K562 (cell line): ENCODE measurements around the gene BIRC6. TPM values are rescaled to one million over a fixed set of nuclear protein-coding genes. Genes with fewer than 3 reads are reported as not detected.

Source experiments
- CREB1 ChIP-seq, 2 experiments: sonication (generic) in 1 of 2; formaldehyde crosslinking in 1 of 2; IDR thresholded peaks; 2 replicates each; pipeline versions ENCODE4 v1.6.1 to v1.8.0; 2012 to 2022; ENCODE audit warnings: inconsistent platforms in 1 of 2, mild to moderate bottlenecking in 1 of 2, missing genetic modification reagents in 1 of 2, moderate library complexity in 1 of 2
- NBN ChIP-seq: fragments of 450-650 bp; IDR thresholded peaks from 2 replicates; pipeline ENCODE4 v1.6.1; 2016; ENCODE audit warnings: low read depth, mild to moderate bottlenecking
- NFIC ChIP-seq: fragments of 450-650 bp; IDR thresholded peaks from 2 replicates; pipeline ENCODE4 v1.6.1; 2017; ENCODE audit warnings: mild to moderate bottlenecking, inconsistent platforms
- PHF20 ChIP-seq: fragments of 450-650 bp; IDR thresholded peaks from 2 replicates; pipeline ENCODE4 v1.6.1; 2018; ENCODE audit not compliant: partially characterized antibody
- RFX7 ChIP-seq: fragments of 250-450 bp; sonication (Bioruptor Pico); IDR thresholded peaks from 2 replicates; pipeline ENCODE4 v1.5.1; 2021; ENCODE audit warnings: mild to moderate bottlenecking
- TGIF2 ChIP-seq: sonication (generic); formaldehyde crosslinking; IDR thresholded peaks from 2 replicates; pipeline ENCODE4 v1.8.1; 2022; ENCODE audit warnings: mild to moderate bottlenecking, missing genetic modification reagents, moderate library complexity
- ZNF133 ChIP-seq: fragments of 250-450 bp; sonication (Bioruptor Pico); IDR thresholded peaks from 2 replicates; pipeline ENCODE4 v1.4.0; 2020; ENCODE audit warnings: mild to moderate bottlenecking
- polyA plus RNA-seq, 8 experiments: library from polyadenylated mRNA; depleted of rRNA in 4 of 8; stranded (reverse) in 5 of 8; unstranded in 3 of 8; fragments of >200 nt; fragmentation: Nextera tagmentation in 2 of 8; fragmentation: Illumina TruSeq in 1 of 8; extraction: Ambion mirVana in 2 of 8; extraction: Trizol in 1 of 8; gene quantifications; 2 replicates each; pipeline versions ENCODE4 v1.2.1 to v1.2.3, GENCODE V29; 2011 to 2014; ENCODE audit warnings: inconsistent platforms in 1 of 8, missing spikeins in 1 of 8
- total RNA-seq, 7 experiments: library from RNA; depleted of rRNA in 6 of 7; stranded (reverse); fragments of >200 nt in 6 of 7; fragmentation: Illumina TruSeq in 2 of 7; extraction: Trizol in 2 of 7; gene quantifications; 2 replicates each; pipeline versions ENCODE4 v1.2.1 to v1.2.3, GENCODE V29; 2011 to 2021; ENCODE audit warnings: low replicate concordance in 1 of 7
- TF ChIP-seq, protein P1 (sequence below): sonication (generic); formaldehyde crosslinking; IDR thresholded peaks from 2 replicates; pipeline ENCODE4 v1.8.0; 2022; ENCODE audit warnings: mild to moderate bottlenecking, missing genetic modification reagents
- TF ChIP-seq, protein P2 (sequence below): fragments of 250-450 bp; sonication (Bioruptor Pico); IDR thresholded peaks from 2 replicates; pipeline ENCODE4 v1.8.0; 2022; ENCODE audit warnings: inconsistent platforms
- TF ChIP-seq, protein P3 (sequence below): sonication (generic); formaldehyde crosslinking; IDR thresholded peaks from 2 replicates; pipeline ENCODE4 v1.8.1; 2022; ENCODE audit warnings: missing genetic modification reagents
- TF ChIP-seq, protein P4 (sequence below): fragments of 450-650 bp; IDR thresholded peaks from 2 replicates; pipeline ENCODE4 v1.6.1; 2014; ENCODE audit warnings: low read depth, mild to moderate bottlenecking, moderate library complexity, borderline replicate concordance

Gene BIRC6
- total and polyA plus RNA-seq, 9 of the 15 experiments (the other 6 are each of a cell fraction or from before 2014, with no cell fraction given) = 18.8 to 110 (median 49.8) TPM

DNA sequence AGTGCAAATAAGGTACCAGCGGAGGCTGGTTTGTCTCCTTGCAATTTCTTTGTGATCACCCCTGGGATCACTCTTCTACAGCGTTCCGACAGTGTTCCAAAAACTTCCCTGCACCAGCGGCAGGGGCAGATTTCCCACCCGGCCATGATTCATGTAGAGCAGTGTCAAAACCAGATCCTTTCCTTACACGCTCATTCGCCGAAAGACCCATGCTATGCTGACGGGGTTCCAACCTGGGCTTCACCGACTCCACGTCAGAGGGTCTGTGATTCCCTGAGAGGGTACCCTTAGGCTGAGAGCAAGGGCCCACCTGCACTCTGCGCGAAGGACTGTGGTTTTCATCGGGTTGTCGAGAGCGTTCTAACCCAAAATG is 270.6 kb downstream of the BIRC6 start (continued):
- TF ChIP-seq, protein P1, sequence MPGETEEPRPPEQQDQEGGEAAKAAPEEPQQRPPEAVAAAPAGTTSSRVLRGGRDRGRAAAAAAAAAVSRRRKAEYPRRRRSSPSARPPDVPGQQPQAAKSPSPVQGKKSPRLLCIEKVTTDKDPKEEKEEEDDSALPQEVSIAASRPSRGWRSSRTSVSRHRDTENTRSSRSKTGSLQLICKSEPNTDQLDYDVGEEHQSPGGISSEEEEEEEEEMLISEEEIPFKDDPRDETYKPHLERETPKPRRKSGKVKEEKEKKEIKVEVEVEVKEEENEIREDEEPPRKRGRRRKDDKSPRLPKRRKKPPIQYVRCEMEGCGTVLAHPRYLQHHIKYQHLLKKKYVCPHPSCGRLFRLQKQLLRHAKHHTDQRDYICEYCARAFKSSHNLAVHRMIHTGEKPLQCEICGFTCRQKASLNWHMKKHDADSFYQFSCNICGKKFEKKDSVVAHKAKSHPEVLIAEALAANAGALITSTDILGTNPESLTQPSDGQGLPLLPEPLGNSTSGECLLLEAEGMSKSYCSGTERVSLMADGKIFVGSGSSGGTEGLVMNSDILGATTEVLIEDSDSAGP (CRISPR knock-in tag) = no peak
- TF ChIP-seq NBN (no peak), RFX7 (CRISPR knock-in tag) (no peak), NFIC (no peak), ZNF133 (no peak), CREB1 (IDR thresholded peaks at IDR 0.05) (no peak), CREB1 (CRISPR knock-in tag; IDR thresholded peaks at IDR 0.05) (no peak), PHF20 (no peak), TGIF2 (CRISPR knock-in tag) (no peak)
- TF ChIP-seq, protein P2, sequence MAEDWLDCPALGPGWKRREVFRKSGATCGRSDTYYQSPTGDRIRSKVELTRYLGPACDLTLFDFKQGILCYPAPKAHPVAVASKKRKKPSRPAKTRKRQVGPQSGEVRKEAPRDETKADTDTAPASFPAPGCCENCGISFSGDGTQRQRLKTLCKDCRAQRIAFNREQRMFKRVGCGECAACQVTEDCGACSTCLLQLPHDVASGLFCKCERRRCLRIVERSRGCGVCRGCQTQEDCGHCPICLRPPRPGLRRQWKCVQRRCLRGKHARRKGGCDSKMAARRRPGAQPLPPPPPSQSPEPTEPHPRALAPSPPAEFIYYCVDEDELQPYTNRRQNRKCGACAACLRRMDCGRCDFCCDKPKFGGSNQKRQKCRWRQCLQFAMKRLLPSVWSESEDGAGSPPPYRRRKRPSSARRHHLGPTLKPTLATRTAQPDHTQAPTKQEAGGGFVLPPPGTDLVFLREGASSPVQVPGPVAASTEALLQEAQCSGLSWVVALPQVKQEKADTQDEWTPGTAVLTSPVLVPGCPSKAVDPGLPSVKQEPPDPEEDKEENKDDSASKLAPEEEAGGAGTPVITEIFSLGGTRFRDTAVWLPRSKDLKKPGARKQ (CRISPR knock-in tag) = peak; percentile 69; the same call in 1 of the 2 replicates
- TF ChIP-seq, protein P3, sequence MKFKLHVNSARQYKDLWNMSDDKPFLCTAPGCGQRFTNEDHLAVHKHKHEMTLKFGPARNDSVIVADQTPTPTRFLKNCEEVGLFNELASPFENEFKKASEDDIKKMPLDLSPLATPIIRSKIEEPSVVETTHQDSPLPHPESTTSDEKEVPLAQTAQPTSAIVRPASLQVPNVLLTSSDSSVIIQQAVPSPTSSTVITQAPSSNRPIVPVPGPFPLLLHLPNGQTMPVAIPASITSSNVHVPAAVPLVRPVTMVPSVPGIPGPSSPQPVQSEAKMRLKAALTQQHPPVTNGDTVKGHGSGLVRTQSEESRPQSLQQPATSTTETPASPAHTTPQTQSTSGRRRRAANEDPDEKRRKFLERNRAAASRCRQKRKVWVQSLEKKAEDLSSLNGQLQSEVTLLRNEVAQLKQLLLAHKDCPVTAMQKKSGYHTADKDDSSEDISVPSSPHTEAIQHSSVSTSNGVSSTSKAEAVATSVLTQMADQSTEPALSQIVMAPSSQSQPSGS (CRISPR knock-in tag) = no peak
- TF ChIP-seq, protein P4, sequence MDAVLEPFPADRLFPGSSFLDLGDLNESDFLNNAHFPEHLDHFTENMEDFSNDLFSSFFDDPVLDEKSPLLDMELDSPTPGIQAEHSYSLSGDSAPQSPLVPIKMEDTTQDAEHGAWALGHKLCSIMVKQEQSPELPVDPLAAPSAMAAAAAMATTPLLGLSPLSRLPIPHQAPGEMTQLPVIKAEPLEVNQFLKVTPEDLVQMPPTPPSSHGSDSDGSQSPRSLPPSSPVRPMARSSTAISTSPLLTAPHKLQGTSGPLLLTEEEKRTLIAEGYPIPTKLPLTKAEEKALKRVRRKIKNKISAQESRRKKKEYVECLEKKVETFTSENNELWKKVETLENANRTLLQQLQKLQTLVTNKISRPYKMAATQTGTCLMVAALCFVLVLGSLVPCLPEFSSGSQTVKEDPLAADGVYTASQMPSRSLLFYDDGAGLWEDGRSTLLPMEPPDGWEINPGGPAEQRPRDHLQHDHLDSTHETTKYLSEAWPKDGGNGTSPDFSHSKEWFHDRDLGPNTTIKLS = no peak
- TF ChIP-seq, all 486 proteins: peak for 2
